GM21381 (cell line): Measurements from ENCODE around the gene MKNK2.
"Not testable (repeated sequence)": the region's sequence is repeated elsewhere in the genome, so short reads cannot be mapped to it uniquely, and the experiment has no call there.

ENCODE experiments used
- ATAC-seq: cut with Tn5 transposase; IDR thresholded peaks from one replicate; pipeline ENCODE4 v1.9.1; 2021; ENCODE audit warnings: mild to moderate bottlenecking, moderate library complexity; ENCODE audit not compliant: unreplicated experiment

The MKNK2 gene

DNA sequence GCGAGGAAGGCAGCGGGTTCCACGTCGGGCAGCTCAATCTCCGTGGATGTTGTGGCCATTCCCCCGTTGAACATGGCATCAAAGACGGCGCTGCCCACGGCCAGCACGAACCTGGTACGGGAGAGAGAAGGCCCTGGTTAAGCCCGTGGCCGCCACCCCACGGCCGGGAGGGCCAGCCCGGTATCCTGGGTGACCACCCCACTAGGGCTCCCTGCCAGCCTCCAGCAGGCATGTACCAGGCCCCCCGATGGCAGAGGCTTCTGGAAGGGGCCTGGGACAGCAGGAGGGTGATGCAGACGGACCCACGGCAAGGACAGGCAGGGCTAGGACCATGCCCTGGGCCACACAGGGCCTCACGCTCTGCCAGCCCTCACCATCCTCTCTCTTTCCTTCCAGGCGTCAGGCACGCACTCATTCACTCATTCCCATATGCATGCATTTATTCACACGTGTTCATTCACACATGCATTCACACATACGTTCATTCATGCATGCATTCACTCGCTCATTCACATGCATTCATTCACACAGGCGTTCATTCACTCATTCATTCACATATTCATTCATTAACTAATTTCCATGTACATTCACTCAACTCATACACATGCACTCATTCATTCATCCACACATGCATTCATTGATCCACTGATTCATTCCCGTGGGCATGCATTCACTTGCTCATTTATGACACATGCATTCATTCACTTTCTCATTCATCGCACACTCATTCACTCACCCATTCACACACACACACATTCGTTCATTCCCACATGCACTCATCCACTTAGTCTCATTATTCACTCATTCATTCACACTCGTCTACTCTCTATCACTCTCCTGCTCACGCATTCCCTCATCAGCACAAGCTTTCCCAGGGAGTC is 53.5 kb downstream of the MKNK2 start:
- no peak for ATAC-seq

DNA sequence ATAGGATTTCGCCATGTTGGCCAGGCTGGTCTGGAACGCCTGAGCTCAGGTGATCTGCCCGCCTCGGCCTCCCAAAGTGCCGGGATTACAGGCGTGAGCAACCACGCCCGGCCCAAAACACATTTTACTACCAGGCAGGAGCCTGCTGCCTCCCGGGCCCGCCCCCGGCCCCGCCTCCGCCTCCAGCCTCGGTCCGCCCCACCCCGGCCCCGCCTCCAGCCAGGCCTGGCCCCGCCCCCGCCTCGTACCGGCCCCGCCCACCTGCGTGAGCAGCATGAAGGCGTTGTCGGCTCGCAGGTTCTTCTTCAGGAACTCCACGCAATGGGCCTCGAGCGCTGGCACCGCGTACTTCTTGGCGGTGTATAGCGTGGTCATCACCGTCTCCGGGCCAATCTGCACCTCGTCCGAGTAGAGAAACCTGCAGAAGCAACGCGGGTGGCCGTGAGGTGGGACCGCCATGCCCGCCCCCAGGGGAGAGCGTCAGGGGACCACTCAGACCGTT is 58.2 kb downstream of the MKNK2 start:
- no peak for ATAC-seq

DNA sequence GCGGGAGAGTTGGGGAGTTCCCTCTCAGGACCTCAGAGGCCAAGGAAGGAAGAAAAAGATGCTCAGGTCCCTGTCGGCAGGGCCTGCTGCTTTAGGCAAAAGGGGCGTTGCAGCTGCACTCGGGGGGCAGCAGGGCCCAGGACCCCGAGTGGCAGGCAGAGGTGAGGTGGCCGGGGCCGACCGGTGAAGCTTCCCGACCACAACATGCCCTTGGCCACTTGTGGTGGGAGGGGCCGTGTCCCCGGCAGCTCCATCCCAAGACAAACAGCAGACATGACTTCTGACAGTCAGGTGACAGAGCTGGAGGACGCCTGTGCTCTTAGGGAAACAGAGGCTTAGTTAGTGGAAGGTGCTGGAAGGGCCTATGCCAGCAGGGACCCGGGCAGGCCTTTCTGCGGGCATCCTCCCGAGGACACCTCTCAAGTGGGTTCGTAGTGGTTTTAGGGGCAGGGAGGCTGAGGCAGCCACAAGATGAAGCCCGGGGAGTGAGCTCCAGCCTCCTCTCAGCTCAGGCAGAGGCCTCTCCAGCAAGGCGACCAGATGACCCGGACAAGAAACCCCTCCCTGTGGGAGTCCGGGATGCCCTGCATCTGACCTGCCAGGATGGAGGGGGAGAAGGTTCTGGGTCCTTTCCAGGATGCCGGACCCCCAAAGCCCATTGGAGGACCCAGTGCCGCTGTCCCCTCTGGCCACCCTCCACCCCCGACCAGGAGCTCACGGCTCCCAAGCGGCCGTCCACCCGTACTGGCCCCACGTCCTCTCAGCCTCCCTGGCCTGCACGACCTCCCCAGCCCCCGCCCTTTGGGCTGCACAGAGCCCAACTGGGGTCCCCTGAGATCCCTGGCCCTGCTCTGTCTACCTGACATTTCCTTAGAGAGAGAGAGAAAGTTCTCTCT is 59.8 kb downstream of the MKNK2 start:
- ATAC-seq, result no peak

DNA sequence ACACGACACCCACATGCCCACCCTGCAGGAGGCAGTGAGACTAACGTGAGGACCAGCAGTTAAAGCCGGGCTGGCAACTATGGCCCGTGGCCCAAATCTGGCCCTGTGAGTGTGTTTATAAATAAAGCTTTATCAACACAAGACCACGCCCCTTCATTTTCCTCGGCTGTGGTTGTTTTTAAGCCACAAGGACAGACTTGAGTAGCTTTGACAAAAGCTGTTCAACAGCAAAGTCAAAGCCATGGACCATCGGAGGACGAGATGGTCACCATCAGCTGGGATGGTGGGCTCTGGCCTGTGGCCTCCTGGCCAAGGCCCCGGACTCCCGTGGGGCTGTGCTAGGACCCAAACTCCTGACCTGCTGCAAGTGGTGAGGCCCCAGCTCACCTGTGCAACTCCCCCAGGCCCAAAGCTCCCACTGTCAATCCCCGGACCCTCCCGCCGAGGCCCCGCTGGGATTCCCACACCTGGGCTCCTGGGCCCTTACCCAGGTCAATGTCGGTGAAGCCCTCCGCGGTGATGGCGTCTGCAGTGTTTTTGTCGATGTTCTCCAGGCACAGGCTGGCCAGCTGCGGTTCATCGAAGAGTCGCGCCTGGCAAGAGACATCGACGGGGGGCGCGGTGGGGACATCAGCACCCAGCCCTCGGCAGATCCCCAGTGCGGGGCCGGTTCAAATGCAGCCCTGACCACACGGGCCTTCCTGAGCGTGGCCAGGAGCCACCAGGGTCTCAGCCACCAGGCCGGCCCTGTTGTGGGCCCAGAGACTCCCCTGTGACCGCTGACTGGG is 60.6 kb downstream of the MKNK2 start:
- ATAC-seq, result no peak

DNA sequence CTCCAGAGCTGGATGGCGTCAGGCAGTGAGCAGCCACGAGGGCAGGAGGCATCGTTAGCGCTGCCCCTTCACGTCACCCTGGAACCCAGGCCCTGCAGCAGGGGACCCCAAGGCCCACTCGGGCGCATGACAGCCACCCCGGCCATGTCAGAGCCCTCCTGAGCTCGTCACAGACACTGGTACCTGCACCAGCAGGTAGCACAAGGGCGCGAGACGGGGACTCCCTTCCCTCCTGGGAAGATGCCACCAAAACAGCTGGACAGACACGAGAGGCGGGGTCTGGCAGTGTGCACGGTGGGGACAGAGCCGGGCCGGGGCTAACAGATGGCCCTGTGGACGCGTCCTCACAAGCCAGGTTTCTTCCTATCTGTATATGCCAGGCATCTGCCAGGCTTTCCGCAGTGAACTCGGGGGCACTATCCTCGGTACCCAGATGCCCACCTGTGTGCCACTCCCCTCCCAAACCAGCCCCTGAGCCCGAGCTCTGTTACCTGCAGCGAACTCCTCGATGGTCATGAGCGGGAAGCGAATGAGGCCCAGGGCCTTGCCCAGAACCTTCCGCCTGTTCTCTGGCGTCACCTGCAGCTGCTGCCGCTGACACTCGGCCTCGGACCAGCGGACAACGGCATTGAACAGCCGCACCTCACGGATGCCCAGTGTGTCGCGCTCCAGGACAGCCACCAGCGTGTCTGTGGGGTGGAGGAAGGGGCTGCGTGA is 61.4 kb downstream of the MKNK2 start:
- ATAC-seq, result no peak

DNA sequence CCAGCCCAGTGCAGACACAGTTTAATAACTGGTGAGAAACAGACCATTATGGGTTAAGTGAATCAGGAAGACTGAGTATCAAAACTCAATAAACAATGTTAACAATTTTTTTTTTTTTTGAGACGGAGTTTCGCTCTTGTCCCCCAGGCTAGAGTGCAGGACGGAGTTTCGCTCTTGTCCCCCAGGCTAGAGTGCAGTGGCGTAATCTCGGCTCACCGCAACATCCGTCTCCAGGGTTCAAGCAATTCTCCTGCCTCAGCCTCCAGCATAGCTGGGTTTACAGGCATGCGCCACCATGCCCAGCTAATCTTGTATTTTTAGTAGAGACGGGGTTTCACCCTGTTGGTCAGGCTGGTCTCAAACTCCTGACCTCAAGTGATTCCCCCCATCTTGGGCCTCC is 62.6 kb downstream of the MKNK2 start:
- ATAC-seq, result not testable (repeated sequence)
